NCI-H2171 (cell line): ENCODE results near the gene CBFA2T2.
A peak's percentile ranks its signal among the peaks of the same experiment; 100 is the strongest.

Source experiments
- DNase-seq: peaks from one replicate; lab custom pipeline; 2025; lab: John Stamatoyannopoulos, UW

Gene CBFA2T2

DNA sequence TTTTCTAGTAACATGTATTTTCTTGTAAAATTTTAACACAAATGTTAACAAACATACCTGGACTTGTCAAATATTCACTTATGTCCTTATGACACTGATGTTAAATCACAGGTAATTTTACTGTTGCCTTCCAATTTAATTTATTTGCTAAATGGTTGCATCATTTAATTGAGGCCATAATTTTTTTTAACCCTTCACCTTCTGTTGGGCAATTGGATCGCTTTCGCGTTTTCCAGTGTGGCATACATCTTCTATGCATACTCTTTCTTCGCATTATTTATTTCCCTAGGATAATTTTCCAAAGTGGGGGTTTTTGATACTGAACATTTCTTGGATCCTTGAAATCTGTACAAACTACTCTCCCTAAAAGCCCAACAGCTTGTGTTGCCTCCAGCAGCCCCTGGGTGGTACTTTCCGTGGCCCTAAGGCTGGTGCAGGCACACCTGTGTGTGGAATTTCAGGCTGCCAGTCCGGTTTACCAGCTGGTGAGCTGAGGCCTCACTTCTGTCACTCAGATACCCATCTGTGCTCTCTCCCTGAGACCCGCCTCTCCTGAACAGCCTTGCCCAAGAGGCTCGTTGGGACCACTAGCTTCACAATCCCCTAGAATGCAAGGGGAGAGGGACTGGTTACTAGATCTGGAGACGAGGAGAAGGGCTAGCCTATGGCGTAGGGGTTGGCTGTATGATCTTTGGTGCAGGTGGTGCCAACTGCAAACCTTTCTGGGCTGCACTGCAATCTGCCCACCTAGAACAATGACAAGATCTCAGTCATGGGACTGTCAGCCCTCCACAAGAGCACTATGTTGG, 161.1 kb downstream of the CBFA2T2 start:
- peak; percentile 85 for DNase-seq

DNA sequence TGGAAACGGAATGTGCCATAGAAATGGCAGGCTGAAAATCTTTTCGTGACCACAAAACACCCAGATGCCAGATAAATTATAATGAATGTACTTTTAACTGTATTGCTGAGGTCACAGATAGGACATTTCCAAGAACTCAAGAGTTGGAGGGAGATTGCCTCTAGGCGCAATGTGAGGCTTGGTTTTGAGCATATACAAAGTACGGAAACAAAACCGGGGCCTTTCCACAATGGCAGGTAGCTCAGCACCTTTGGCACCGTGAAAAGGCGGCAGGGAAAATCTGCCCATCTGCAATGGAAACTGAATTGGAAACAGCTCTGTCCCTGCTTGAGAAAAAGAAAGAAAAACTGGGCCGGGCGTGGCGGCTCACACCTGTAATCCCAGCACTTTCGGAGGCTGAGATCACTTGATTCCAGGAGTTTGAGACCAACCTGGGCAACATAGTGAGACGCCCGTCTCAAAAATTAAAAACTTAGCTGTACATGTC, 161.7 kb downstream of the CBFA2T2 start:
- no peak for DNase-seq

DNA sequence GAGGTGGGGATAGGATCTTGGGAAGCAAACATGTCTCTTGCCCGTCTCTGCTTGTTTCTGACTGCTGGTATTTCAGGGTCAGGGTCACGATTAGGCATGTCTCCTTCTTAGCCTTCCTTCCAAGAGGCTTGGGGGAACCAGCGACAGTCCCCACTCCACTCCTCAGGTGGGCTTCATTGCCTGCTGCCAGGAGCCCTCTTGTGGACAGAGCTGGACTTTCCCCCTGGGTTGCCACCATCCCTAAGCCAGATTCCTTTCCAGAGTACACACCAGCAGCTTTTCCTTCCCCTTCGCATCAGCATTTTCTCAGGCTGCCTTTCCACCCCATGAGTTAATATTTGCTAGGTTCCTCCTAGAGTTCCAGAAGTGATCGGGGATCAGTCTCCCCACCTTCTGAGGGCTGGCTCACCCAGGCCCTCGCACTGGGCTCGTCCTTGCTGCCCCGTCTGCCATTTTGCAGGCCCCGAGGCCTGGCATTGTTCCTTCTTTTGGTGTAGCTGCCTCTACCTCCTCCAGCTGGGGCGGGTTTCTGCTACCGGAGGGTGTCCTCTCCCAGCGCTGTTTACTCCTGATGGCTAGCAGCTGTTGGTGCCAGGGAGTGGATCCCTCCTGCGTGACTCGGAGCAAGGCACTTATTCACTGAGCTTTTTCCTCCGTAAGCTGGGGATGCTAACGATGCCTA, 163.5 kb downstream of the CBFA2T2 start:
- DNase-seq: peak; percentile 54

DNA sequence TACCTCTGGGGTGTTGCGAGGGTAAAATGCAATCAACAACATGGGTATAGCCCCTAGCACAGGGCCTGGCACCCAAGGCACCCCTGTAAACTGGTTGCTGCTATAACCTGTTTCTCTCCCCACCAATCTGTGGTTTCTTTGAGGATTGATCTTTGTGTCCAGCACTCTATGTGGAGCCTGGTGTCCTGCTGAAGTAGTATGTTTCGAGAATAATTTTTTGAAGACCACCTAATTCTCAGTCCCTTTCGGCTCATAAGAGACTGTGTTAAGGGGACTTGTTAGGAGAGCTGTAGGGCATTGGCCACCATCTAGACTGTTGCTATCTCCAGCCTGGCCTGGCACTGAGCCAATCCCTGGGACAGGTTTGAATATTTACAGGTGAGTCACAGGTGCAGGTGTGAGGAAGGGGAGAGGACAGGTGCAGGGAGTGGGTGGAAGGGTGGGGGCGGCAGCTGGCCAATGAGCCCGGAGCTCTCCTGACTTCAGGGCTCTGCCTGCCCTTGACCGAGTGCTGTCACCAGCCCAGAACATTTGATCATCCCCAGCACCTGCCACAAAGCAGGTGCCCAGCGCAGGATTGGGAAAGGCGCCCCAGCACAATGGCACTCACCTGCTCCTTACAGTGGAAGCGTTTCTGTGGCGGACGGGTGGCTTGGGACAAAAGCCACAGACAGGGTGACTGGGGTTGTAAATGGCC, 164.2 kb downstream of the CBFA2T2 start:
- DNase-seq: peak; percentile 54

DNA sequence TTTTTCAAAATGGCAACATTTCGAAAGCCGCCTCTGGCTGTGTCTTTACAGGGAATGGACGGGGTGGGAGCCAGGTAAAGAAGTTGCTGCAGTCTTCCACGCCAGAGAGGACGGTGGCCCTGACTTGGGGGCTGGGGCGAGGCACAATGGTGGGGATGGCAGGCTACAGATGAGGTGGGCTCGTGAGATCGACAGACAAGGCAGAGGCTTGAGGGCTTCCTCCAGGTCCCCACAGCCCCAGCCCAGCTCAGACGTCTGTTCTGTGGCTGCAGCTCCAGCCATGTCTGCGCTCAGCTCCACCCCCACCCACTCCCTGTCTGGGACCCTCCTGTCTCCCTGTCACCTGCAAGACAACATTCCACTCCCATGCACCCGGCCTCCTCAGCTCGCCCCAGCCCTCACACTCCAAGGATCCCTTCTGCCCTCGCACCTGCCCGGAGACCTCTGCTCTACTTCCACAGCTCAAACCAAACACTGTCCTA, 164.8 kb downstream of the CBFA2T2 start:
- DNase-seq: no peak

DNA sequence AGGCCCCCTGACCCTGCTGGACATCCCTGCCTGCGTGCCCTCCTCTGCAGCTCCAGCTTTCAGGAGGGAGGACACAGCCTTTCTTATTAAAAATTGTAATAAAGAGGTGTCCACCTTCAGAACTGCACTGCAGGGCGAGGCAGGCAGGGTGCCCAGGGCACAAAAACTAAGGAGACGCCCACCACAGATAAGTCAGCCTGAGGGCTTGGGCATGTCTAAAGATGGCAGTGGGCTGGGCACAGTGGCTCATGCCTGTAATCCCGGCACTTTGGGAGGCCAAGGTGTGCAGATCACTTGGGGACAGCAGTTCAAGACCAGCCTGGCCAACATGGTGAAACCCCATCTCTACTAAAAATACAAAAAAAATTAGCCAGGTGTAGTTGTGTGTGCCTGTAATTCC, 165.3 kb downstream of the CBFA2T2 start:
- no peak for DNase-seq

DNA sequence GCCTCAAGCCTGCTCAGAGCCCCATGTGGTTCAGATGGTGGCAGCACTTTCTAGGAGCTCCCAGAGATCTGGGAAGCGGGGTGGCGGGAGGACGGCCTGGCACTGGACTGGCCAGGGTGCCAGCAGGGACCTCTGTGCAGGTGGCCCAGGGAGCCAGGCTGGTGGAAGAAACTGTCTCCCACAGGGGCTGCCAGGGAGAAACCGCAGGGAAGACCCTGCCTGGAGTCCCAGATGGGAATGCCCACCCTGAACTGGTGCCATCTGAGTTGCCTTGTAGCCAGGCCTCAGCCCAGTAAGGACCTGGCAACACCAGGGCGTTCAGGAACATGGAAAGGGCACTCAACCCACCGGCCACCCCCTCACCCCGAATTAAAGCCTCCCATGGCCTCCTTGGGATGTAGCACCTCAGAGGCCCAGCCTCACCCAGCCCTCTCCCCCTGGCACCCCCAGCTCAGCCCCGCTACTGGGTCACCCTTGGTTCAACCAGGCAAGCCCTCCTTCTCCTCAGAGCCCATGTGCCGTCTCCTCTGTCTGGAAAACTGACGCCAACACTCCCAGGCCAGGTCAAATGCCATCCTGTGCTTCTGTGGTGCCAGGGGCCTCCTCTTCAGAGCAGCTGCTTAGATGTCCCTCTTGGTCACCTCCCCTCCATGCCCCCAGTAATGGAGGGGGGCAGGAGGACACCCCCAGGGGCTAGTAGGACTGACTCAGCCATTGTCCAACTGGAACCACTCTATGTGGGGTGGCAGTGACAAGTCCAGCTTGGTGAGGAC, 166.3 kb downstream of the CBFA2T2 start:
- no peak for DNase-seq

DNA sequence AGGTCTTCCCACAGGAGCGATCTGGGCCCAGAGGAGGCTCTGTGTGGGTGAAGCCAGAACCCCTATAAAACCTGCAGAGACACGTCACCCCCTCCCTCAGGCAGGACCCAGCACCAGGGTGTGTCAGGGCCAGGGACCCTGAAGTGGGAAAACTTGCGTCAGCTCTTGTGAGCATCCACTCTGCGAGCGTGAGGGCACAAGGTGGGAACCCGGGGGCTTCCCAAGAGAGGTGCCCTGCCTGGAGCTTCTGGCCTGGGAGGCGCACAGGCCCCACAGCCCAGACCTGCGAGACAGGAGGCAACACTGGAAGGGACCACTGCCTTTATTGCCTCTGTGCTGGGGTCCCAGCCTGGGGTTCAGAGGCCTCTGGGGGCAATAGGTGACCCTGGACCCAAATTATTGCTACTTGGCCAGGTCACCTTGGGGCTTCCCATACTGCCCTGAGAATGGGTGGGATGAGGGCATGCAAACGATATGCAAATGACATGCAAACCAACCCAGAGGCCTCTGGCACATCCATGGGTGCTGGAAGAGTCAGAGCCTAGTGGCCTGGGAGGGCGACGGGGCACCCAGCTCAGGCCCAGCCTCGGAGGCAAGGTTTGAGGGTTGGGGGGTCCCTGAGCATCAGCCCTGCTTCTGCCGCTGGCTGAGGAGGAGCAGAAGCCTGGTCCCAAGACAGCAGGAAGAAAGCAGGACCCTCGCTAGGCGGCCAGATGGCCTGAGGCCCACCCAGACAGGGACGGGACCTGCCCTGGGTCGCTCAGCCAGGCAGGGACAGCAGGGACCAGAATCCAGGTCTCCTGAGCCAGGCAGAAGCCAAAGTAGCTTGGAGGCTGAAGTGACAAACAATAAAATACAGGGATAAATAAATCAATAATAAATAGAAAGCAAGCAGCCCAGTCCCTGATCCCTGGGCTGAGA, 167.1 kb downstream of the CBFA2T2 start:
- no peak for DNase-seq

DNA sequence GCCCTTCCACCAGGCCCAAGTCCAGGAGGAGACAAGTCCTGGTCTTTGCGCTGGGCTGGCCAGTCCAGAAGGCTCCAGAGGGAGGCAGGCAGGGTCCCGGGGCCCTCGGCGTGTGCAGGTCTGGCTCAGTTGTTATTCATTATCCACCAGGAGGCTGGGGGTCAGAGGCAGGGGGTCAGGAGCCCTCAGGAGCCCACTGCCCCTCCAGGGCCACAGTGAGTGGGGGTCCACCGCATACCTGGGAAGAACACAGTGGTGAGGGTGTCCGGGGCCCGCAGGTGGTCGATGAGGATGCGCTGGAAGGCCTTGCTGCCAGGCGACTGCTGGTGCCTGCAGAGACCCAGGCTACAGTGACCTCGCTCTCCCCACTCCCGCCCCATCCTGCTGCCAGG, 167.8 kb downstream of the CBFA2T2 start:
- DNase-seq: no peak

DNA sequence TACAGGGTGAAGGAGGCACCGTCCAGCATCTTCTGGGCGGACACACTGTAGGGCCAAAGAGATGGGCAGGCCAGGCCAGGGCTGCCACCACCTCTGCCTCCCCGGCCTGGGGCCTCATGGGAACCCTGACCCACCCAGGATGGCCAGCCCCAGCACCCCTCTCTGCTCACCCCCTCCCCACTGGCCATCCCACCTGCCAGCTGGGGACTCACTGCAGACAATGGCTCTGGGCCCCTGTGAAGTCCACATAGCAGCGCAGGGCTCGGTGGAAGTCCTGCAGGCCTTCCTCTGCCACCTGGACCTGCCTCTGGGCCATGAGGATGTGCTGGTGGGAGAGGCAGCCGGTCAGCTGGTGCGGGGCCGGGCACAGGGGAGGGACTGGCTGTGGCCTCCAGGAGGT, 168.6 kb downstream of the CBFA2T2 start:
- DNase-seq: no peak

DNA sequence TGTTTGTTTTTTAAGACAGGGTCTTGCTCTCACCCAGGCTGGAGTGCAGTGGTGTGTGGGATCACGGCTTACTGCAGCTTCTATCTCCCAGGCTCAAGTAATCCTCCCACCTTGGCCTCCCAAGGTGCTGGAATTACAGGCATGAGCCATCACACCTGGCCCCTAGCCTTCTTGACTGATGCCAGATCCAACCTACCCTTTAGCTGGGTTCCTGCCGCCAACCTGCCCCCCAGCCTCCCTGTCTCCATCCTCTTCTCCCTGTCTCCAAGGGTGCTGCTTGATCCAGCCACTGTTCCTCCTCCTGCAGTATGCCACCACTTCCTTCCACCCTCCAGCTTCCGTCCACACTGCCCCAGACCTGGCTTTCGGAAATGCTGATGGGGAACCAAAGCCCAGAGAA, 169.0 kb downstream of the CBFA2T2 start:
- DNase-seq: no peak

DNA sequence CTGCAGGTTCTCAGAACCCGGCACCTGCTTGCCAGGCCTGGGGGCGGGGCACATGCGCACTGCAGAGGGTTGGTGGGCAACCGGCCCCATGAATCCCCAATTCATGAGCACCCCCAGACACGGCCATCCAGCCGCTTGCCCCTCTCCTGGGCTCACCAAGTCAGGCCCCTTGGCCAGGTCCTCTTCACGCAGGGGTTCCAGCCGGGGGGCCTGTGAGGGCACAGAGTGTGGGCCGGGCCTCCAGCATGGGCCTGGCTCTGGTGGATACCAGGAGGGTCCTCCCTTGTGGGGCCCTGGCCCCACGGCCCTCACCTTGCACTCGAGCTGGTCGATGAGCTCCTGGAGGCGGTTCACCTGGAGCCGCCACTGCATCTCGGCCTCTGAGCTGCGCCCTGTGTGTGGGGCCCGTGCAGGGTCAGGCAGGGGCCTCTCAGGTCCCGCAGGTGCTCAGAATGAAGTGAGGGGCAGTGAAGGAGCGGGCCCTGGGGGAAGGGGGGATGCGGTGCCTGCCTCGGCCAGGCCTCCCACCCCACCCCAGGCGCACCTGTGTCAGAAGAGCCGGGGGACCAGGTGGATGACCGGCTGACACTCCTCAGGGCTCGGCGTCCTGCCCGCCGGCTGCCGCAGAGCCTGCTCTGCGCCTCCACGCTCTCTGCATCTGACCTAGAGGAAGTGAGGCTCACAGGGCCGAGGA, 169.6 kb downstream of the CBFA2T2 start:
- DNase-seq: no peak

DNA sequence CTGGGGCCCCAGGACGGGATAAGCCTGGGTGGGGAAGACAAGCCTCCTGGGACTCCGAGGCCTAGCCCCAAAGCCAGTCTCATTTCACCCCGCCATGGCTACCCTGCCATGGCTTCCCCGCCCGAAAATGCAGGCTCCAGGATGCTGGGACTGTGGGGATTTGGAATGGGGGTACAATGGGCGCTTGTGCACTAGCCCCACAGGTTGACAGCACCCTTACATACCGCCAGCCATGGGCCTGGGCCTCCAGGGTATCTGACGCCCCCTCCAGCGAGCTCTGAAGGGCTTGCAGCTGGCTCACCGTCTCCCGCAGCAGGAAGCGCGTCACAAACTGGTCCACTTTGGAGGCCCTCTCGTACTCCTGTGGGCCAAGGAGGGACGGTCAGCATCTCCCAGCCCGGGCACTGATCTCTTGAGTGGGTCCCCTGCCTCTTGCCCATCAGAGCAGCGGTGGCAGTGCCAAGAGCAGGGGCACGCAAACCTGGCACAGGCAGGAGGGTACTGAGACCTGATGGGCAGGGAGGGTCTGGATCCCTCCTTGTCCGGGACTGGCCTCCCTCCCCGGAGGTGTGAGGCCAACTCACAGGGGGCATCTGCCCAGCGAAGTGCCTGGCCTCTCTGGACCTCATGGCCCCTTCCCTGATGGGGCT, 170.3 kb downstream of the CBFA2T2 start:
- no peak for DNase-seq

DNA sequence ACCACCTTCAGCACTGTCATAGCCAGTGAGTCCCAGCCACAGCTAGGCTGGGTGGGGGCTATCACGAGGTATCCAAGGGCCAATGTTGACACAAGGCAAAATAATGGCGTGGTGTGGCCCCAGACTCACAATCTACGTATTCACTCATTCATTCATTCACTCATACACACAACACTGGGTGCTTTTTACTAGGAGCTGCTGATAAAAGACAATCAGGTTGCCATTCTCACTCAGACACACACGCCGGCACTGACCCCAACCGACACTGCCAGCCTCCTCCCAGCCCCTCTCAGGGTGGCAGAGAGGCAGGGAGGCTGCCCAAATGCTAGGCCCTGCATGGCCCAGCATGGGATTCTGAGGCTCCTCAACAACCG, 170.8 kb downstream of the CBFA2T2 start:
- DNase-seq: no peak

DNA sequence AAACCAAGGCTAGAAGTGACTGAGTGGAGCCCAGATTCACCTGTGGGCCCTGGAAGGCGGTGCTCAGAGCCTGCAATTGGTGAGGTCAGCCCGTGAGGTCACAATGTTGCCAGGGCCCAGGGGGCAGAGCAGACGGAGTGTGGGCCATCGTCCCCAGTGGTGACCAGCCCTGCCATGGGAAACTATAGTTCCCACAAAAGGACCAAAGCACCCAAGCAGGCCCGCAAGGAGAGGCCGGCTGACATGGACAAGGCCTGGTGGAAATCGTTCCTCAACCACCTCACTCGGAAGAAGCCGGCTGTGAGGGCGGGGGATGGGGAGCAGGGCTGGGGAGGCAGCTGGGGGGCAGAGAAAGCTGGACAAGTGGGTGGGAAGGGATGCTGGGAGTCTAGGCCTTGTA, 172.3 kb downstream of the CBFA2T2 start, which contains the start of gene C20orf144:
Gene C20orf144, plus strand, starts transcription at position 156 of the 400 bp plus-strand sequence. Its CDS starts 19 bp downstream, at position 175.
- no peak for DNase-seq

DNA sequence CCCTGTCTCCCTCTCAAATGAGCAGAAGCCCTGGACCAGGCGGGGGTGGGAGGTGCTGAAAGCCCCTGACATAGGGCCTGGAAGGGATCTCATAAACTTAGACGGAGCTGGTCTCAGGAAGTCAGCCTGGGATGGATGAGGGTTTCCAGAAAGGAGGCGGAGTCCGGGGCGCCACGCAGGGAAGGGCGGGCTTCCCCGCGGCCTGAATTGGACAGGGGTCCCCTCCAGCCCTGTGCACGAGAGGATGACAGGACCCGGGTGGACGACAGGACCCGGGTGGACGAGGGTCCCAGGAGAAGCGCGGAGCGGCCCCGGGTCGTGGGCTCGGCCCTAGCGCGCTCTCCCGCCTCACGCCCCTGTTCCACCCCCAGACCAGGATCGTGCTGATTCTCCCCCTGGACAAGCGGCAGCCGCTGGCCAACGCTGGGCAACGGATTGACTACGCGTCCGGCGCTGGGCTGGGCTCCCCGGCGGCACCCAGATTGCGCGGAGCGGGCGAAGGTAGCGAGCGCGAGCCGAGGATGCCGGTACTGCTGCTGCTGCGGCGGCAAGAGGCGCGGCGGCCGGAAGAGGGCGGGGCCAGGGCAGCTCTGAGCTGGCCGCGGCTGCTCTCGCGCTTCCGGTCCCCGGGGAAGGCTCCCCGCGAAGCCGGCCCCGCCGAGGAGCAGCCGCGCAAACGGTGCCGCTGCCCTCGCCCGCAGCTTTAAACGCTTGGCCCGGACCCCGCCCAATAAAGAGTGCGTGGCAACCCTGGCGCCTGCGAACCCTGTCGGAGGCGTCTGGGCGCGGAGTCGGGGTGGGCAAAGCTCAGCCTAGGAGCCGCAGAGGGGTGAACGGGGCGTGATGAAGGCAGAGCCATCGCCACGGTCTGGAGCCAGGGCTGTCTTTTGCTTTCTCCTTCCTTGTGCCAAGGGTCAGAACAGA, 173.5 kb downstream of the CBFA2T2 start:
- peak; percentile 92 for DNase-seq

DNA sequence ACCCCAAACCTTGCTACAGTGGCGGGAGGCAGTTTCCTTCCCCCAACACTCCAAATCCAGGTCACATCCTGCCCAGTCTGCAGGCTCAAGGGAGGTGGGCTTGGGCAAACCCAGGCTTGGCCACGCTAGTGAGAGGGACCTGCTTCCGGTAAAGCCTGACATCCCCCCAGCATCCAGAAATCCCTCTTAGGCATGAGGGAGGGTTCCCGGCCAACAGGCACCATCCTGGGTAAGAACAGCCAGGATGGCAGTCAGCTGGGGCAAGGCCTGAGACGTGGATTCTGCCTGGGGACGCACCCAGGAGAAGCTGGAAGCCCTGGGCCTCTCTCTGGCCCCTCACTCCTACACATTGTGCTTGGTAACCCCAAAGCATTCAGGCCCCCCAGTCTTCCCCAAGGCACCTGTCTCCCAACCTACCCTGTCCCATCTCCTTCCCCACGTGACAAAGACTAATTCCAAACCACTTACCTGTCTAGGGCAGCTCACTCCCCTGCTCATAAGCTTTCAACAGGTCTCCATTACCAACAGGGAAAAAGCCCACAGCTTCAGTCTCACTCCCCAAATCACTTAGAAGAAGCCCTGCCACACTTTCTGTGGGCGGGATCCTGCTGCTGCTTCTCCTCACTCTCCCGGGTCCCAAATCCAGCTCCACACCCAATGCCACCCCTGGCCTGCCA, 174.3 kb downstream of the CBFA2T2 start:
- no peak for DNase-seq

DNA sequence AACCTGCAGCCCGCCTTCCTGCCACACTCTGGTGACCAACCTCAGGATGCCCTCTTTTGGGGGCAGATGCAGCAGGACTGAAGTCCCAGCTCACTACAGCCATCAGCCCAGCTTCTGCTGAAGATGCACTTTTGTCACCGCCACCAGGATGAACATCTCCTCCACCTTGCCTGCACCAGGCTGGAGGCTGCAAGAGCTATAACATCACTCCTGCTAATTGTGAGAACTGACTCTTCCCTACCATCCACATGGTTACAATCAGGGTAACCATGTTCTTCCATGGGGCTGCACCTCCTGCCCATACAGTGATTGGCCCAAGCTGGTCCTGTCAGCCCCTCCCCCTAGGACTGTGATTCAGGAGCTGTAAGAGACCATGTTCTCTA, 174.9 kb downstream of the CBFA2T2 start:
- no peak for DNase-seq
